ENCODE measurements around the gene RBM41. TPM values are rescaled to one million over a fixed set of nuclear protein-coding genes. Genes with fewer than 3 reads are reported as not detected.

RBM41 gene
- total RNA-seq, 2 experiments from 2014 or later = 12.9 to 13.7 TPM

DNA sequence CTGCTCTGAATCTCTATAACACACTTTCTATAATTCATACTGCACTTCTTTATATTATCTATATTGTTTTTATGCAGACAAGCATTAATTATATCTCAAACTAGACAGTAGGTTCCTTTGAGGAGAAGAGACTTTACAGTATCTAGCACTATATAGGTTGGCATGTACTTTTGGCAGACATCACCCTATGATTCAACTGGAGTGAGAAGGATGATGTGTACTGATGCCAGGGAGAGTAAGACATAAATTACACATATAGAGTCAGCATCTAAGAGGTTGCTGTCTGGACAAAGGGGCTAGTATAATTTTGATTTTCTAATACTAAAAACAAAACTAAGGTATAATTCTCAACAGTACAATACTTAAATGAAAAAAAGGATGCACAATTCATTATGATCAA lies 5.1 kb upstream of the RBM41 start:
- TF ChIP-seq, protein P1, sequence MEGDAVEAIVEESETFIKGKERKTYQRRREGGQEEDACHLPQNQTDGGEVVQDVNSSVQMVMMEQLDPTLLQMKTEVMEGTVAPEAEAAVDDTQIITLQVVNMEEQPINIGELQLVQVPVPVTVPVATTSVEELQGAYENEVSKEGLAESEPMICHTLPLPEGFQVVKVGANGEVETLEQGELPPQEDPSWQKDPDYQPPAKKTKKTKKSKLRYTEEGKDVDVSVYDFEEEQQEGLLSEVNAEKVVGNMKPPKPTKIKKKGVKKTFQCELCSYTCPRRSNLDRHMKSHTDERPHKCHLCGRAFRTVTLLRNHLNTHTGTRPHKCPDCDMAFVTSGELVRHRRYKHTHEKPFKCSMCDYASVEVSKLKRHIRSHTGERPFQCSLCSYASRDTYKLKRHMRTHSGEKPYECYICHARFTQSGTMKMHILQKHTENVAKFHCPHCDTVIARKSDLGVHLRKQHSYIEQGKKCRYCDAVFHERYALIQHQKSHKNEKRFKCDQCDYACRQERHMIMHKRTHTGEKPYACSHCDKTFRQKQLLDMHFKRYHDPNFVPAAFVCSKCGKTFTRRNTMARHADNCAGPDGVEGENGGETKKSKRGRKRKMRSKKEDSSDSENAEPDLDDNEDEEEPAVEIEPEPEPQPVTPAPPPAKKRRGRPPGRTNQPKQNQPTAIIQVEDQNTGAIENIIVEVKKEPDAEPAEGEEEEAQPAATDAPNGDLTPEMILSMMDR (IDR thresholded peaks at IDR 0.05) = no peak
- Mint-ChIP-seq H3K4me3 (no peak overlapping the region), H3K9me3 (no peaks in the 10 kb centered on the region), H3K27ac (no peak overlapping the region), H3K4me1 (ENCODE audit: low read depth) (peaks cover 6% of the 10 kb centered on the region), H3K36me3 (ENCODE audit: low read depth) (no peaks in the 10 kb centered on the region), H3K27me3 (no peaks in the 10 kb centered on the region)
- DNase-seq (no peak), ATAC-seq (no peak)
- ChIA-PET POLR2A (no interaction called here), CTCF (no interaction called here)
- intact Hi-C loops (cut with micrococcal nuclease) = no loop called here

DNA sequence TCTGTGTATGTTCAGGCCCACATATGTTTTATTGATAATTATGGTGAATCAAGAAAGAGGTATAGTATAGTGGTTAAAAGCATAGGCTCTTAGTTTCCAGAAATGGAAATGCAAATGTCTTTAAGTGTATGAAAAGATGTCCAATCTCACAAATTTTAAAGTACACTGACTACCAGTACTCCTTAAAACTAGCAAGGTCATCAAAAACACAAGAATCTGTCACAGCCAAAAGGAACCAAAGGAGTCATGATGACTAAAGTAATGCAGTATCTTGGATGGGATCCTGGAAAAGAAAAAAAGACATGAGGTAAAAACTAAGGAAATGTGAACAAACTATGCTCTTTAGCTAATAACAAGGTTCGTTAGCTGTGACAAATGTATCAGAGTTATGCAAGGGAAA lies 661 bp upstream of the RBM41 start:
- TF ChIP-seq, protein P1 (IDR thresholded peaks at IDR 0.05) = no peak
- POLR2A ChIA-PET = interaction anchor here (1.7 kb wide), 1 partner anchor 35 kb away, joined by 4 read pairs; no protein-coding TSS in a partner anchor
- Mint-ChIP-seq H3K4me3 (peak overlapping the region; percentile 93), H3K27ac (peak overlapping the region; percentile 95), H3K9me3 (no peaks in the 10 kb centered on the region), H3K27me3 (no peaks in the 10 kb centered on the region), H3K4me1 (ENCODE audit: low read depth) (peaks cover 19% of the 10 kb centered on the region), H3K36me3 (ENCODE audit: low read depth) (peaks cover 10% of the 10 kb centered on the region)
- CTCF ChIA-PET = interaction anchor here (1.9 kb wide), 1 partner anchor 12 kb away, joined by 5 read pairs; no protein-coding TSS in a partner anchor
- DNase-seq (no peak), ATAC-seq (no peak)
- intact Hi-C loops (cut with micrococcal nuclease) = no loop called here

DNA sequence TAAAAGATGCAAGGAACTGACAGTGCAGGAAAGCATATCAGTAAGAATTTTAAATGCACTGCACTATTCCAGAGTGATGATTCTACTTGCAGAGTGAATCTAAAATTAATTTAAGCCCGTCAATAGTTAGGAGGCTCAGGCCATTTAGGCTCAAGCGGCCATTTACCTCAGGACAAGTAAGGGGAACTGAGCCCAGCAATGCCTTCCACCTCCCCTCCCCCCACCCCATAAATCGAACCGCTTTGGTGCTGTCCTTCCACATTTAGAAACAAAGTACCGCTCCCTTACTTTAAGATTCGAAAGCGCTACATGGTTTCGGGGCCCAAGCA lies 665 bp downstream of the RBM41 start:
- intact Hi-C loops (cut with micrococcal nuclease) = no loop called here
- Mint-ChIP-seq H3K9me3 (no peaks in the 10 kb centered on the region), H3K4me3 (peak overlapping the region; percentile 93), H3K4me1 (ENCODE audit: low read depth) (peaks cover 29% of the 10 kb centered on the region), H3K27me3 (no peaks in the 10 kb centered on the region), H3K27ac (peak overlapping the region; percentile 57), H3K36me3 (ENCODE audit: low read depth) (peaks cover 21% of the 10 kb centered on the region)
- ChIA-PET CTCF (interaction anchor here (1.0 to 2.3 kb wide), 3 partner anchors 13 to 118 kb away, joined by 3 to 5 read pairs (median 5); partner anchors contain the start of gene MORC4), POLR2A (interaction anchor here (1.7 kb wide), 1 partner anchor 37 kb away, joined by 4 read pairs; no protein-coding TSS in a partner anchor)
- ATAC-seq (peak; percentile 4), DNase-seq (no peak)
- TF ChIP-seq, protein P1 (IDR thresholded peaks at IDR 0.05) = no peak

DNA sequence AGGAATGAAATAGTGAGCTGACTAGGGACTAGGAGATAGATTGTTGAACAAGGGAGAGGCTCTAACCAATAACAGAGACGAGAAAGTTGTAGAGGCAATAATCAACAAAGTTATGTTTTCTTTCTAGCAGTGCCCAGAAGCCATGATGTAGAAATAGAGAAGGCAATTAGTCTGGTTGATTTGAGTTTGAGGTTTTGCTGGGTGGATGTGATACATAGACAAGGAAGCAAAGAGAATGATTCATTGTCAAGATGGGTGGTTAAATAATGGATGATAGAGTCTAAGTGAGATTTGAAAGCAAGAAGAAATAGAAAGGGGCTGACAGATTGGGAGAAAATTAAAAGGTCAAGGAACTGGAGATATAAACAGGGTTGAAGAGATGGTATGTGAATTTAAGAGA lies 11.2 kb downstream of the RBM41 start:
- H3K36me3 Mint-ChIP-seq (ENCODE audit: low read depth) = peaks cover 33% of the 10 kb centered on the region
- ChIA-PET CTCF (no interaction called here), POLR2A (no interaction called here)
- DNase-seq = no peak
- peaks cover 19% of the 10 kb centered on the region for H3K4me1 Mint-ChIP-seq (ENCODE audit: low read depth)
- ATAC-seq = no peak
- H3K27ac Mint-ChIP-seq = no peak overlapping the region
- H3K4me3 Mint-ChIP-seq = no peak overlapping the region
- TF ChIP-seq, protein P1 (IDR thresholded peaks at IDR 0.05) = no peak
- no peaks in the 10 kb centered on the region for H3K27me3 Mint-ChIP-seq
- H3K9me3 Mint-ChIP-seq = no peaks in the 10 kb centered on the region
- intact Hi-C loops (cut with micrococcal nuclease) = no loop called here

DNA sequence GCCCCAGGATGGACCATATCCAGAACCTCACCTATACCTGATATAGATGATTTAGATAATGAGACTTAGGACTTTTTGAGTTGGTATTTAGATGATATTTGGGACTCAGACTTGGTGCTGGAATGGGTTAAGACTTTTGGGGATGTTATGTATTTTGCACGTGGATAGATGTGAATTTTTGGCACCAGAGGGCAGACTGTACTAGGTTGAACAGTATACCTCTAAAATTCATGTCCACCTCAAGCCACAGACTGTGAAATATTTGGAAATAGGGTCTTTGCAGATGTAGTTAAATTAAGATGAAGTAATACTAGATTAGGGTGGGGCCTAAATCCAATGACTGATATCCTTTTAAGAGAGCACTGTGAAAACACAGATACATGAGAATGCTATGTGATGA lies 15.6 kb downstream of the RBM41 start:
- ChIA-PET POLR2A (no interaction called here), CTCF (no interaction called here)
- ATAC-seq (no peak), DNase-seq (no peak)
- Mint-ChIP-seq H3K27me3 (no peaks in the 10 kb centered on the region), H3K4me3 (no peak overlapping the region), H3K9me3 (no peaks in the 10 kb centered on the region), H3K36me3 (ENCODE audit: low read depth) (peaks cover 28% of the 10 kb centered on the region), H3K4me1 (ENCODE audit: low read depth) (peaks cover 10% of the 10 kb centered on the region), H3K27ac (no peak overlapping the region)
- intact Hi-C loops (cut with micrococcal nuclease) = no loop called here
- TF ChIP-seq, protein P1 (IDR thresholded peaks at IDR 0.05) = no peak
